Right lobe of liver (tissue), 4 donors: ENCODE data around the gene KRTAP5-1.

ENCODE experiments used
- CTCF ChIP-seq, 4 donors: fragments of 200-600 bp in 3 of 4; fragments of 450-650 bp in 1 of 4; IDR thresholded peaks; one replicate each; pipeline versions ENCODE4 v1.5.1 to v1.8.0; 2016 to 2022; ENCODE audit warnings: antibody characterized with exemption in 4 of 4, mild to moderate bottlenecking in 2 of 4
- POLR2A ChIP-seq: fragments of 450-650 bp; IDR thresholded peaks from one replicate; pipeline ENCODE4 v1.6.1; 2017; ENCODE audit warnings: antibody characterized with exemption, mild to moderate bottlenecking
- donor health status: DM: no; HTN: no; CAD: no.
- donor health status: DM: no; HTN: no; CAD: no.
- donor health status: DM: no; HTN: yes; CAD: no.

GRCh38 chr11:1561266-1561665 is 23.8 kb downstream of the KRTAP5-1 start:
- TF ChIP-seq CTCF (IDR thresholded peaks at IDR 0.05): no peak
- no peak for TF ChIP-seq POLR2A
